CD4-positive, alpha-beta T cell treated with Interferon alpha-2 for 1 hour (primary cell): ENCODE results near the gene XPNPEP1.

Source experiments
- DNase-seq, 2 donors: peaks; one replicate each; pipeline ENCODE4 v3.0.0-alpha.2; 2020 to 2022

XPNPEP1 gene

DNA sequence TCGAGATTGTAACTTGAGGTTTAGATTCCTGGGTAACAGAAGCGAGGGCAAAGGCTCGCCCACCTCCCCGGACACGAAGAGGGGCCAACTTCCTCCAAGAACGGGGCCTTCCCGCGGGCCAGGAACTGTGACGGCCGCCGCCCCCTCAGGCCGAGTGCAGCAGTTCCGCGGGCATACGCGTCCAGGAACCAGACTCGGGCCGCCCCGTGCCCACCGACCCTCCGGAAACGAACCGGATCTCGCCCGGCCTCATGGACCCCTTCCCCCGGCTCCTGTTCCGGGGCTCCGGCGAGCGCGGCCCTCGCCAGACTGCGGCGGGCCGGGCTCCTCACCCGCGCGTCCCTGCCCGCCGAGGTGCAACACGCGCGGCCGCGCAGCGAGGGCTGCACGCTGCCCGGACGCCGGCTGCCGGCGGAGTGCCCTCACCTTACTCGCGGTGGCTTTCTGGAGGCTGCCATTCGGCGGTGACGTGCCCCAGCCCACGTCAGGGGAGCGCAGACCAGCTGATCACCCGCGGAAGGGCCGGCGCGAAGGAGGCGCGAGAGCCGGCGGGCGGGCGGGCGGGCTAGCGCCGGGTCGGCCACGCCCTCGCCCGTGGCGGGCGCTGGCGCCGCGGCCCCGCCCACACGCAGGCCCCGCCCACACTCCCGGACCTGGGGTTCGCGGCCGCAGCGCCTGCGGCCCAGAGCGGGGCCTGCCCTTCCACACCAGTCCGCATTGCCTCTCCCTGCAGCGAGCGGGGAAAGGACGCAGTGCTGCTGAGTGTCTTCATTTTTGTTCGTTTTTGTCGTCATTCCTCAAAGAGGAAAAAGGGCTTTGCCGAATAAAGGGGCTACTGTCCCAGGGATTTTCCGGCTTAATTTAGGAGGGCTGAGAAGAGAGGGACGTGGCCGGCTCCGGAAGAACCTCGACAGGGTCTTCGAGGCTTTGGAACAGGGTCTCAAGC, at the start of gene XPNPEP1:
TSS of gene XPNPEP1 (minus strand) at position 536 of the 946 bp plus-strand sequence. CDS start at position 458, 78 bp downstream.
- DNase-seq, result peak; percentile 87 to 89

DNA sequence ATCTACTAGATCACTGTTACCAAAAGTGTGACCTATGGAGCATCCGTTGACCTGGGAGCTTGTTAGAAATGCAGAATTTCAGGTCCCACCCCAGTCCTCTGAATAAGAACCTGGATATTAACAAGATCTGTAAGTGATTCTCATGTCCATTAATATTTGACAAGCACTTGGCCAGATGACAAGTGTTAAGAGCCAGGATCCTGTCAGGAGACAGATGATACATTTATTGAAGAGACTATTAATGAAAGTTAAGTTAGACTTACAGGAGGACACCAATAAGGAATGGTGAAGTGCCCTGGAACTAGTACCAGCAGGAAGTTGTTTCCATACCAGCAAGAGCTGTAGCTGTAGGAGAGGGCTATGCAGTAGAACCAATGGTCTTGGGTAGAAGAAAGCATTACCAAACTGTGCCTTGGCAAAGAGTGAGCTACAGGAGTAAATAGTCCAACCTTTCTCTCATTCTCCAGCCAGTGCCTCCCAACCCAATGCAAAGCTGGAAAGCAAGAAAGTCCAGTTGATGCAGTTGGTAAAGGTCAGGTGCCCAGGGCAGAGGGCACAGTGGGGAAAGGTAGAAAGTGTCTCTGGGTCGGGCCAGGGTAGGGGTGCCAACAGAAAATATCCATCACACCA, 49.2 kb upstream of the XPNPEP1 start:
- DNase-seq, result no peak

- DNase-seq, result no peak
Observed at GRCh38 chr10:109971634-109972033, 48.3 kb upstream of the XPNPEP1 start.

- no peak for DNase-seq
Observed at GRCh38 chr10:109969760-109970346, 46.5 kb upstream of the XPNPEP1 start.

DNA sequence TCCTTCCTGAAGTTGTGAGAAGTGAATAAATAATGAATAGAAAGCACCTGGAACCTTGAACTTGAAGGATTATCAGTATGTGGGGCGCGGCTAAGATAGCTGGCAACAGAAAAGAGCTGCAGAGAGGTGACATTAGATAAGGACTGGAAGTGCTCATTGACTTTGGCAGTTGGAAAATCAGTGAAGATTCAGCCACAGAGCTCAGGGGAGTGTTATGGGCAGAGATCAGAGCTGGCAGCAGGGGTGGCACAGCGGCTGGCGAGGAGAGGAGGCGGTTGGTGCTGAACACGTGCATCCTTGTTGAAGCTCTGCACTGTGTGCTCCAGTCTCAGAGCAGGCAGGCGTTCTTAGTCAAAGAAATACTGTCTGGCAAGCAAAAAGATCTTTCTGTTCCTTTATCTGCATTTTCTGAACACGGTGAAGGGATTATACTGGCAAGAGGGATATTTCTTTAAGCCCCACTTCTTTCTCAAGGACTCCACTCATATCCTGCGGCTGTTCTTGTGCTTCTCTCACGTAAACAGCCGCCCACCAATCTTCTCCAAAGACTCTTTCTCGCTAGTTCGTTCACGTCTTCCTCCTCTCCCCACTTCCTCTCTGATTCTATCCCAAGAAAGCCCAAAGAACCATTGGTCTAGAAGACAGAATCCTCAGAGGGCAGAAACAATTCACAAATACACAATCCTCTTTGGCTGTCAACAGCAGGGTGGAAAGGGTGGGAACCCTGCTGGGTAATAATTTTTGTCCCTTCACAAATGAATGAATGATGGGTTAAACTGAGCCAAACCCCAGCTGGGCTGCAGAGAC, 45.8 kb upstream of the XPNPEP1 start:
- no peak for DNase-seq

DNA sequence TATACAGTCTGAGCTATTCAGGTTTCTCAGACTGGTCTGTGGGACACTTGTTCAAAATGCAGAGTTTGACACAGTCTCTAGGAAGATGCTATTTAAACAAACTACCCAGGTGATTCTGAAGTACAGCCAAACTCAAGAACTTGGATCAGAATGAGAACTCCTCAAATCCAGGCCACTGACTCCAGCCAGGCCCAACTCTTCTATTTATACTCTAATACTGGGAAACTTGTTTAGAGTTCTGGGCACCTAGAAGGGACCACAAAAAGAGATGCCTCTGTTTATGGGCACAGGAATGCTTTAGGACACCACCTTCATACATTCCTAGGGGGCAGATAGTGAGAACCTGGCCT, 44.4 kb upstream of the XPNPEP1 start:
- no peak for DNase-seq

GRCh38 chr10:109966961-109967738, 43.8 kb upstream of the XPNPEP1 start:
- DNase-seq, result no peak

DNA sequence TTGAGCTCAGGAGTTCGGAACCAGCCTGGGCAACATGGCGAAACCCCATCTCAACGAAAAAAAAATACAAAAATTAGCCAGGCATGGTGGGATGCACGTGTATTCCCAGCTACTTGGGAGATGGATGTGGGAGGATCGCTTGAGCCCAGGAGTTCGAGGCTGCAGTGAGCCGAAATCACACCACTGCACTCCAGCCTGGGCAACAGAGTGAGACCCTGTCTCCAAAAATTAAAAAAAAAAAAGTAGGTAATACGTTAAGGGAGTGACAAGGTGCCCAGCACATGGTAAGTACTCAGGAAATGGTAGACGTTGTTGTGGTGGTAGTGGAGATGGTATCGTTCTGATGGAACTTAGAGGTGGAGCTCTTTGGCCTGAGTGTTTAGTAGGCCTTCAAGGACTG, 41.0 kb upstream of the XPNPEP1 start:
- no peak for DNase-seq

DNA sequence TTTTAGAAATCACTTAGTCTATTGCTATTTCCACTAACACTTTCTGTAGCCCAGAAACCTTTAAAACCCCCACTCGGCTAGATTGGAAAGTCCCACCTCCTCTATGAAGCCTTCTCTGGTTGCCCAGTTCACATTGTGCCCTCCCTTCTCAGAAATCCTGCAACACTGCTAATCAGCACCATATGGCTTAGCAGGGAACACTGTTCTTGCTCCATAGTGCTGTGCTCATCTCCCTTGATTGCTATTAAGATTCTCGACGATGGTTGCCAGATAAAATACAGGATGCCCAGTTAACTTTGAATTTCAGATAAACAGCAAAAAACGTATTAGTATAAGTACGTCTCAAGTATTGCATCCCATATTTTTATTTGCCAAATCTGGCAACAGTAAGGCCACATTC, 40.1 kb upstream of the XPNPEP1 start:
- DNase-seq, result no peak

GRCh38 chr10:109962247-109962646, 38.9 kb upstream of the XPNPEP1 start:
- no peak for DNase-seq

DNA sequence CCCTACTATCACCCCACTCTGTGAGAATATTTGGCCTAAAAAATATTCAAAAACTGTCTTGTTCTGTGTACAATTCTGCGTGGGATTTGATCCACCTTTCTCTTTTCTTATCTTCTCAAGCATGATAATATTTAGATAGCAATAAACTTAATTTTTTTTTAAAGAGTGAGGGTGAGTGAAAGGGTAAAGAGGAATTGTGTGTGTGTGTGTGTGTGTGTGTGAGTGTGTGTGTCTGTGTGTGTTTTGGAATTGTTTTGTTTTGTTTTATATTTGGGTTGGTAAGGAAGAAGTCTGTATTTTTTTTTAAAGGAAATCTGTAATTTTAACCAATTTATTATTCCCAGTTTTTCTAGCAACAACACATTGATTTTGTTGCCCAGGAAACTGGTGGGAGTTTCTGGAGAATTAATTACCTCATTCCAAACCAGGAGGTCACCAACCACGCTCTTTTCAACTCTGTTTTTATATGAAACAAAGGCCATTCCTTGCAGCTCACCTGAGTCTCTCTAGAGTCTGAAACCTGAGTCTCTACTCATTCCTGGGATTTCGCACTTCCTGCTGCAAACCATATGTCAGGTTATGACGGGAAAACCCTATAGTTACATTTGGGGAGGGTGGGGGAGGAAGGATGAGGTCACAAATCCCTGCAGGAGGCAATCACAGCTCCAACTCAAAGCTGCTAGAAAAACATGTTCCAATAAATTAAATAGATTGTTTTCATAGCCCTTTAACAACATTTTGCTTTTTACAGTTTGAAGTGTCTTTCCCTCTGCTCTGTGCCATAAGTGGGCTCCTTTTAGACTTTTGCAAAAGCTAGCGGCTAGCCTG, 38.1 kb upstream of the XPNPEP1 start:
- DNase-seq, result no peak

DNA sequence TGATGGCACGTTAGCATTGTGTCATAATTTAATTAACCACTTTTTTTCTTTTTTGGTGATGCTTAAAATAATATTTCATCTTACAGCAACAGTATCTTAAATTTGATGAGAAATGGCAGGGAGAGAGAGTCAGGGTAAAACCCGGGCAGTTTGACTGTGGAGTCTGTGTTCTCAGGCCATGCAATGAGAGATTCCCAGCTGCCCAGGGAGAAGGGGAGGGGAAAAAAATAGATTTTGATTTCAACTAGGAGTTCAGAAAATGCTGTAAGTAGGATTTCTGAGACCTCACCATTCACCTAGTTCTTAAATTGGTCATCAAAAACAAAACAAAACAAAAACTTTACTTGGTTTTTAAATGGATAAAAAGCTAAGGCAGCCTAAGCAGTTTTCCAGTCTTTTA, 37.4 kb upstream of the XPNPEP1 start:
- no peak for DNase-seq

DNA sequence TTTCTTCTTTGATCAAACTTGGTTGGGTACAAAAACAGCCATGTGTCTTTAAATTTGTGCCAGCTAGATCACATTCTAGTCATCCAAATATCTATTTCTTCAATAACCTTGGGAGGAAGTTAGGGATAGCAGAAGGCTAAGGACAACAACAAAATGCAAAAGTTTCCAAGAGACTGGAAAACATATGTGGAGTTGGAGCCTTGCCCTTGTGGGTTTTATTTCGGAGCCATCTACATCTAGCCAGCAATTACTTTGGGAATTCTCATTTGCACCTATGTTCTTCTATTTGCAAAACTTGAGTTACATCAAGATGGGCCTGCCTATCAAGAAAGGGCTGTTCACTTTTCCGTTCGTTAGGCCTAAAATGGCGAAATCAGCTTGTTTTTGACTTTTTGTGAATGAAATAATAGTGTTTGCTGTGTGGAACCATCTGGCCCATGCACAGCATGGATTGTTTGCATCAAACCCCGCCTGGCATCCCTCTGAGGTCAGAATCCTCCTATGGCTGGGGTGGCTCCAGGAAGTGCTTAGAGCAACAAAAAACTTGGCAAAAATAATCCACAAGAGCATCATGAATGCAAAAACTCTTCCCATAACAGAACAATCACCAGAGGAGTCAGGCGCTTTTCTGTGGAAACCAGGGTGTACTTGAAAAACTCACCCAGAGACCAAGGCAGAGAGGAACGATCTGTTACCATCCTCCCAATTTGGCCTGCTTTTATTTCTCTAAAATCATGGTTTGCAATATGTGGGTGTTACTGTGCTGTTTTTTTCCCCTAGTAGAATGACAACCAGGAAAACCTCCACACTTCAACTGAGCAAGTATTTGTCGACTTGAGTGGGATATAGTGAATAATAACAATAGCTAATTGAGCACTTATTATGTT, 36.2 kb upstream of the XPNPEP1 start:
- no peak for DNase-seq

DNA sequence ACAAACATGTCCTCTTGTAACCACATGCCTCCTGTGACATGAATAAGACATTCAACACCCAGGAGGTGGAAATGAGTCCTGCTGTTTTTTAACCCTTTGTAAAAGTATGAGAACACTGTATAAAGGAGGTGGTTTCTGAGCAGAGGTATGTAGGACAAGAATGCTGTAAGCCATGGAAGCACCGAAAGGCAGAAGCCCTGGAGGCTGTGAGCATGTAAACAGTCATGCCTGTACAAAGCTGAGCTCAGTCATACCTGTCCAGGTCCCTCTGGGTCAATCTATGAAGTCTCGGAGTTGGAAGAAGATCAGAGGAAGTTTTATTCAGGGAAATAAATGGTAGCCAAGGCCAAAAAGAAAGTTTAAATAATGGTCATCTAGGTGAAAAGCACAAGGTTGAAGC, 34.7 kb upstream of the XPNPEP1 start:
- no peak for DNase-seq

- no peak for DNase-seq
Observed at GRCh38 chr10:109957092-109957797, 33.9 kb upstream of the XPNPEP1 start.

- DNase-seq, result peak; percentile 23 to 51
Observed at GRCh38 chr10:109956454-109957091, 33.3 kb upstream of the XPNPEP1 start.

DNA sequence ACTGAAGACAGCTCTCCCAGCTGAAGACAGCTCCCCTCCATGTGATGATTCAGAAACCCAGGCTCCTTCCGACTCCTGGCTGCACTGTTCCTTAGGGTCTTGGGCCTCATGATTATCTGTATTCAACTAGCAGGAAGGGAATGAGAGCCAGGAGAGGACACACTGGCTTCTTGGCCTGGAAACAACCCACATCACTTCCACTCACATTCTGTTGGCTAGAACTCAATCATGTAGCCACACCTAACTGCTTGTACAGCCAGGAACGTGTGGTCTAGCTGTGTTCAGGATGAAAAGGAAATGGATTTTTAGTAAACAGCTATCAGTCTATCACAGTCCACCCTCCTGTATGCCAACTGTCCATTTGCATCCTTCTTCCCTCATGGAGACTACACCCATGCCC, 30.5 kb upstream of the XPNPEP1 start:
- no peak for DNase-seq

DNA sequence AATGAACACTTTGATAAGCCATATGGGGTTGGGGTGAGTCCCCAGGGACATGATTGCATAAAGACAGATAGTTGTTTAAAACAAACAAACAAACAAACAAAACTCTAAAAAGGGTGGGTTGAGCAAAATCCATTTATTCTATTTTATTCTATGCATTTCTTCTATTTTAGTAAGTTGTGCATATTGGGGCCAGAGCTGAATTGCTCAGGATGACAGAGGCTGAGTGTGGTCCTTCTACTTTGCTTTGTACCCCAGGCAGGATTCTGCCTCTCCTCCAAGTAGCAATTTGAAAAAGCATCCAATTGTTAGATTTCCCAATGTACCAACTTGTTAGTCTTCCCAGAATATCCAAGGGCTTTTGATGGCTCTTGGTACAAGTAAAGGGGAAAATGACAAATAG, 29.2 kb upstream of the XPNPEP1 start:
- no peak for DNase-seq
